HG03280 (cell line): ENCODE data around the gene TMEM256.

Experiments used
- ATAC-seq: cut with Tn5 transposase; IDR thresholded peaks from one replicate; pipeline ENCODE4 v1.9.1; 2021; ENCODE audit warnings: mild to moderate bottlenecking, moderate library complexity; ENCODE audit not compliant: unreplicated experiment

Gene TMEM256

DNA sequence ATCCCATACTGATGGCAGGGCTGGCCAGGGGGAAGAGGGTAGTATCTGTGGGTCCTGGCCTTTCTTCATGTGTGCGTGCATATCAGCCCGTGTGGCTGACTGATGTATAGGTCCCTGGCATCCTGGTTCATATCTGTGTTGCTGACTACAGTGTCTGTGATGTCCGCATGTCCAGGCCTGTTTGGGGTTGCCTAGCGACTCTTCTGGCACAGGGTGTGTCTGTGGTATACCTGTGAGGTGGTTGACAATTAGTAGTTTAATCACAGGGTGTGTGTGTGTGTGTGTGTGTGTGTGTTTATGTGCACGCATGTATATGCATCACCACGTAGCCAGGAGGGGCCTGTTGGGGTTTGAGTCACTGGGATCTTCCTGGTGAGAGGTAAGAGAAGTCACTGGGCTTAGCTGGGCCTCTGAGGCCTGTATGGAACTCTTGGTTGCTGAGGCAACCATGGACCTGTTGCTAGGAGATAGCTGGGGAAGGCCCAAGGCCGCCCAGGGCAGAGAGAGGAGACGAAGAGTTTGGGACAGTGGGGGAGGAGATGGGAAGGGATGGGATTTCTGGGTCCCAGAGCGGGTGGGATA, 49.5 kb downstream of the TMEM256 start:
- no peak for ATAC-seq
